ENCODE data around the gene HOXB1.
"Not testable (repeated sequence)": the region's sequence is repeated elsewhere in the genome, so short reads cannot be mapped to it uniquely, and the experiment has no call there.

HOXB1 gene

DNA sequence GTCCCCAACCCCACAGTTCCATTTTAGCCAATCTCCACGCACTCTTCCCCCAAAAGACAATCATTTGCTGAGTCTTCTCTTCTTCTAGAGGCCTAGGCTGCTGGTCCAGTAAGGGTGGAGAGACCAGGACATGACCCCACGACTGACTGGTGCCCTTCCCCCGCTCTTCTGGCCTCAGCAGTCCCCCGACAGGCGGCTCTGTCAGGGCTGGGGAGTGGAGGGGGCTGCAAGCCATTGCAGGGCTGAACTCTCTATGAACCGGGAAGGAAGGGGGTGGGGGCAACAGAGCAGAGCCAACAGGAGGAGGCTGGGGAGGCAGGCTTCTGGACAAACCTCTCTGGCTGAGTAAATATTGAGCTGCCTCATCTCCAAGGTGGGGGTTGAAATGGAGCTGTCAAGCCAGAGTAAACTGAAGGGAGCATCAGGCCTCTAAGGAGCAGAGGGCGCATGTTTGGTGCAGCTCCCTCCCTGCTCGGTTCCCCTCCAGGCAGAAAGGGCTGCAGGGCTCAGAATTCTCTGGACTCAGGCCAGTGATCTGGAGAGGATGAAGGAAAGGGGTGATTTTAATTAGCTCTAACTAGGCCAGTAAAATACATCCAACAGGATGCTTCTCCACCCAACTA lies 8.7 kb downstream of the HOXB1 start:
- FAIRE-seq (no peak), DNase-seq (ENCODE audit: insufficient read length) (no peak)
- TF ChIP-seq TAF1 (IDR thresholded peaks at IDR 0.05; ENCODE audit: borderline replicate concordance, low read depth, low read length): no peak
- TF ChIP-seq POLR2A (IDR thresholded peaks at IDR 0.05; ENCODE audit: low read depth, low read length): no peak
- no peak for TF ChIP-seq POLR2AphosphoS5 (IDR thresholded peaks at IDR 0.05; ENCODE audit: low read depth, low read length)

DNA sequence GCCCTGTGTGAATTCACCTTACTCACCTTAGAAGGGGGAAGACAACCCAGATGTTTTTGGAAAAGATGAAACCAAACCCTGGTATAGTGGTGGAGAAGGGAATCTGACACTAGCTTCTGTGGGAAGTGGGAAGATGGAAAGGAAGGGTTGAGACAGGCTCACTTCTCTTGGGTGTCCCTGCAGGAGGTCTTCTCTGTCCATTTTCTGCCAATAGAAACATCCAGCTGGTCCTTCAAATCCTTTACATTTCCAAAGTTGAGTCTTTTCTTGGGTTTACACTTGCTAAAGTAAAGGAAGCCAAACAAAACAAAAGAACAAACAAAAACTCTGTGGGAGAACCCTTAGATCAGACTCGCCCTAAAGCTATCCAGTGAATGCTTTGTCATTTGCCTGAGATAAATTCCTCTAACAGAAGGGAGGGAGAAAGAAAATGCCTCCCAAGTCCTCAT lies 10.2 kb downstream of the HOXB1 start:
- DNase-seq (ENCODE audit: insufficient read length) (no peak), FAIRE-seq (no peak)
- TF ChIP-seq TAF1 (IDR thresholded peaks at IDR 0.05; ENCODE audit: borderline replicate concordance, low read depth, low read length) (no peak), POLR2A (IDR thresholded peaks at IDR 0.05; ENCODE audit: low read depth, low read length) (no peak)

DNA sequence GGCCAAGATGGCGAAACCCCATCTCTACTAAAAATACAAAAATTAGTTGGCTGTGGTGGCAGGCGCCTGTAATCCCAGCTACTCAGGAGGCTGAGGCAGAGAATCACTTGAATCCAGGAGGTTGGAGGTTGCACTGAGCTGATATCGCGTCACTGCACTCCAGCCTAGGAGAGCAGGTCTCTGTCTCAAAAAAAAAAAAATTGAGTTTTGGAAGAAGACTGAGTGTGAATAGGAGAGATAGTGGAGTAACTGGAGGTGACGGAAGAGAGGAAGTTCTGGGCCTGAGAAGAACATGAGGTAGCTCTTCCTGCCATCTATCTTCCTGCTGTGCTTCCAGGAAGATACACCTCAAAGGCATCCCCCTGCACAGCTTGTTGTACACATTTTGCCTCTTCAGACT lies 11.4 kb downstream of the HOXB1 start:
- no peak for DNase-seq (ENCODE audit: insufficient read length)
- no peak for TF ChIP-seq POLR2AphosphoS5 (IDR thresholded peaks at IDR 0.05; ENCODE audit: low read depth, low read length)
- FAIRE-seq: no peak

DNA sequence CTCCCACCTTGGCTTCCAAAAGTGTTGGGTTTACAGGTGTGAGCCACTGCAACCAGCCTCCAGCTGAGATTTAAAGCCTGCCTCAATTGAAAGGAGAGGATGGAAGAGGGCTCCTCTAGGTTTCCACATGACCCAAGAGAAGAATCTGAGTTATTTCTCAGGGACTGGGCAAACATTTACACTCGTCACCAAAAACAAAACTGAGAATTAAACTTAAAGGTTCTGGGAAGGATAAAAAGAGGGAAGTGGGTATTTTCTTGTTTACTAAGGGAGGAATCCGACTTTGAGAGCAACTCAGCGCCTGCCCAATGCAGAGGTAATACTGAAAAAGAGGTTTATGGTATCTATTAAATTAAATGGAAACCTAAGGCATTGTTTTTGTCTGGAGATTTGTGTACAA lies 13.3 kb downstream of the HOXB1 start:
- DNase-seq (ENCODE audit: insufficient read length) (no peak), FAIRE-seq (no peak)
- TF ChIP-seq POLR2AphosphoS5 (IDR thresholded peaks at IDR 0.05; ENCODE audit: low read depth, low read length): no peak
- TF ChIP-seq TAF1 (IDR thresholded peaks at IDR 0.05; ENCODE audit: borderline replicate concordance, low read depth, low read length): no peak
- TF ChIP-seq POLR2A (IDR thresholded peaks at IDR 0.05; ENCODE audit: low read depth, low read length): no peak

DNA sequence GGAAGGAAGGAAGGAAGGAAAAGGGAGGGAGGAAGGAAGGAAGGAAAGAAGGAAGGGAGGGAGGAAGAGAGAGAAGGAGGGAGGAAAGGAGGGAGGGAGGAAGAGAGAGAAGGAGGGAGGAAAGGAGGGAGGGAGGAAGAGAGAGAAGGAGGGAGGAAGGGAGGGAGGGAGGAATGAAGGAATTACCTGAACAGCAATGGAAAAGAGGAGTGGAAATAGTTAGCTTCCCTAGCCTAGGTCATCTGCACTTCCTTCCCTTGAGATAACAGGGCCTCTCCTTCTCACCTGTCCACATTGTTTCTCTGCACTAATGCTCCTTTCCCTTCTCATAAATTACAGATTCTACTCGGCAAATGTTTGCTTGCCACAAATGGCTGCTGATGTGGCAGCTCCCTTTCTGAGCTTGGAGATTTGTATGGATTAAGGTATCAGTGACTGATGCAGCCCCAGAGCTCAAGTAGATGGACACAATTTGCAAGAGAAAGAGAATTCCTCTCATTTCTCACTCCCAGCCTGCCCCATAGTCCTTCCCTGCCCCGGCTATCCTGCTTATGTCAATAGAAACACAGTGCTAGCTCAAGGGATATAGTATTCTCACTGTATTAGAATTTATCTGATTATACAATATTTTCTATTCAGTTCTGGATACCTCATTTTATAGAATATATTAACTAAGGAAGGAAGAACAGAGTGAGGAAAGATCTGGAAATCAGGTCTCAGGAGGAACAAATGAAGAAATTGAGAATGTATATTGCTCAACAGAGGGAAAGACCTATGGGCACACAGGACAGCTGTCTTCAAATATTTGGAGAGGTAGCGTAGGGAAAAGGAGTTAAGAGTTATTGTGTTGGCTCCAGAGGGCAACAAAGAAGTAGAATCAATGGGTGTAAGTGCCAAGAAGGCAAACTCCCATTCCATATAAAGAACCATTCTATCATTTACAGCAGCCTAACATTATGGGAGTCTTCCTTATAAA lies 14.6 kb downstream of the HOXB1 start:
- no peak for TF ChIP-seq TAF1 (IDR thresholded peaks at IDR 0.05; ENCODE audit: borderline replicate concordance, low read depth, low read length)
- no peak for TF ChIP-seq POLR2A (IDR thresholded peaks at IDR 0.05; ENCODE audit: low read depth, low read length)
- no peak for TF ChIP-seq POLR2AphosphoS5 (IDR thresholded peaks at IDR 0.05; ENCODE audit: low read depth, low read length)

DNA sequence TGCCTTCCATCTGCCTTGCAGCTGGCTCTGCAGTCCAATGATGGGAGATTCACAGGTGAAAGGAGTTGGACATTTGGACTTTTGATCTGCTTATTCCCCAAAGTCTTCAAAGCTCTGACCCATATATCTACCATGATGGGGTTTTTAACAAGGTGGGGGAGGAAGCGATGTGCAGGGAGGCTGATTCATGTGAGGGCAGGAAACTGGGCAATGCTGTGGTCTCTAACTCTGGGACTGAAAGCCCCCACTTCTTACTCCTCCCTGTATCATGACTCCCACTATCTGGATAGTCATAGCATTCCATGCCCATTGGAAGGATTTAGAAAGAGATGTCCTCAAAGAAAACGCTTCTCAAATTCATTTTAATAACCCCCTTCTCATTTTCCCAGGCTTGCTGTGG lies 16.3 kb downstream of the HOXB1 start:
- TF ChIP-seq TAF1 (IDR thresholded peaks at IDR 0.05; ENCODE audit: borderline replicate concordance, low read depth, low read length) (no peak), POLR2AphosphoS5 (IDR thresholded peaks at IDR 0.05; ENCODE audit: low read depth, low read length) (no peak), POLR2A (IDR thresholded peaks at IDR 0.05; ENCODE audit: low read depth, low read length) (no peak)
- DNase-seq (ENCODE audit: insufficient read length) (no peak), FAIRE-seq (no peak)

More for the DNA sequence above, 14.6 kb downstream of the HOXB1 start:
- FAIRE-seq: no peak
- no peak for DNase-seq (ENCODE audit: insufficient read length)

DNA sequence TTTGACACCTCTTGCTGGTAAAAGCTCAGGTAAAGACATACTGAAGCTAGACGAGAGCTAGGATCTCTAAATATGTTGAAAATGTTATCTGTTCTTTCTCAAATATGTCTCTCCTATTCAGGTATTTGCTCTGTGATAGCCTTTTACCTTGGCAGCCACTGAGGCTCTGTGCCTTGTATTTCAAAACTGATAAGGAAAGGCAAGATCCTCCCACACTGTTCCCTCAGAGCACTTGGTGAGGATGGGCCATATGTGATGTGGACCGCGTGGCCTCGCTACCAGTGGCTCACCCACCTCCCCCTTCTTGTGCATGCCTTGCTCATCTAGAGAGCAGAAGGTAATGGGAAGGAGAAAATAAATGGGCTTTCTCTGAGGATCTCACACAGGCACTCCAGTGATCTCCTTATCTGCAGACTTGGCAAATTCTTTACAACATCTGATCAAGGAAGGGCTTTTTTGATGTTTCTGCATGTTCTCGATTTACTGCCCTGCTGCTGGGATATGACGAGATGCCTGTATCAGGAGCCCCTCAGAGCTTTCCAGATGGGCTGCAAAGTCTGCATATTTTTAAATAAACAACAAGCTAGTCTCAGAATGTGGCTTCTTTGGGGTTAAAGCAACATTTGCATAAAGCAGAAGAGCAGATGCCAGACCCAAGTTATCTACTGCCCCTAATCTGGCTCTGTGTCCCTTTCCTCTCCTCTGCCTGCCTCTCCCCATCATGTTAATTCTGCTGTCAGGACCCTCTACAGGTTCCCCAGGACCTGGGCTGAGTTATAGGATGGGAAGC lies 16.9 kb downstream of the HOXB1 start:
- FAIRE-seq (peak; percentile 78), DNase-seq (ENCODE audit: insufficient read length) (no peak)
- TF ChIP-seq POLR2A (IDR thresholded peaks at IDR 0.05; ENCODE audit: low read depth, low read length) (no peak), POLR2AphosphoS5 (IDR thresholded peaks at IDR 0.05; ENCODE audit: low read depth, low read length) (no peak), TAF1 (IDR thresholded peaks at IDR 0.05; ENCODE audit: borderline replicate concordance, low read depth, low read length) (no peak)

DNA sequence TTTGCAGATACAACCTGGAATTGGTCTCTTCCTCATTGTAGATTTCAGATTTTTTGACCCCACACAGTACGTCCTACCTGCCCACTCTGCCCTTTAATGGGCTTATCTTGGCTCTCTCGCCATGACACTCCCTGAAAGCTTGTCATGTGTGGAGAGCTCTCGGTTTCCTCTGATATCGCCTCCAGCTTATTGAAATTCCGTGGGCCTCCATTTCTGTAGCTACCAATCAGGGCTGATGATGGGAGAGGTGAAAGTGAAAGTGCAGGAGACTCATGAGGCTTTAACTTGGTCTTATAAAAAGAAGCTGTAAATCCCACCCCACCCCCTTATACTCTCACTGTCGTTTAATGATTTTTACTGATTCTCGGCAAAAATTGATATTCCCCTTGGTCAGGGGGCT lies 17.7 kb downstream of the HOXB1 start:
- DNase-seq (ENCODE audit: insufficient read length) (no peak), FAIRE-seq (no peak)
- TF ChIP-seq POLR2AphosphoS5 (IDR thresholded peaks at IDR 0.05; ENCODE audit: low read depth, low read length): no peak
- TF ChIP-seq POLR2A (IDR thresholded peaks at IDR 0.05; ENCODE audit: low read depth, low read length): no peak
- TF ChIP-seq TAF1 (IDR thresholded peaks at IDR 0.05; ENCODE audit: borderline replicate concordance, low read depth, low read length): no peak

DNA sequence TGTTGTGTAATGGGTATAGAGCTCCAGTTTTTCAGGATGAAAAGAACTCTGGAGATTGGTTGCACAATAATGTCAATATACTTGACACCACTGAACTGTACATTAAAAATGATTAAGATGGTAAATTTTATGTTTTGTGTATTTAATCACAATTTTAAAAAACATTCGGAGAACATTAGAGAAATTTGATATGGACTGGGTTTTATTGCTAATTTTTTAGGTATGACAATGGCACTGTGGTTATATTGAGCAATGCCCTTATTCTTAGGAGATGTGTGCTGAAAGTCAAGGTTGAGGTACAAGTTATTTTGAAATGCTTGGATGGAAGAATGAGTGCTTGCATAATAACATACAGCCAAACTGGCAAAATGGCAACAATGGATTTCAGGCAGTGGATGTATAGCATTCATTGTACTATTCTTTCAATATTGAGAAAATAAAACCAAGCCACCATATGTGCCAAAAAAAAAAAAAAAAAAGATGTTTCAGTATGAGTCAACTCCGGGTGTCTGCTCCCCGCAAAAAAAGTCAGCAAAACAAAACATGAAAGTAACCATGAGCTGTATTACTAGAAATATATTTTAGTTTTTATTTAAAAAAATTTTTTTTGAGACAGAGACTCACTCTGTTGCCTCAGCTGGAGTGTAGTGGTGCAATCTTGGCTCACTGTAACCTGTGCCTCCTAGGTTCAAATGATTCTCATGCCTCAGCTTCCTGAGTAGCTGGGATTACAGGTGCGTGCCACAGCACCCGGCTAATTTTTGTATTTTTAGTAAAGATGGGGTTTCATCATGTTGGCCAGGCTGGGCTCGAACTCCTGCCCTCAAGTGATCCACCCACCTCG lies 19.8 kb downstream of the HOXB1 start:
- TF ChIP-seq TAF1 (IDR thresholded peaks at IDR 0.05; ENCODE audit: borderline replicate concordance, low read depth, low read length) (no peak), POLR2AphosphoS5 (IDR thresholded peaks at IDR 0.05; ENCODE audit: low read depth, low read length) (no peak), POLR2A (IDR thresholded peaks at IDR 0.05; ENCODE audit: low read depth, low read length) (no peak)
- no peak for DNase-seq (ENCODE audit: insufficient read length)
- no peak for FAIRE-seq

DNA sequence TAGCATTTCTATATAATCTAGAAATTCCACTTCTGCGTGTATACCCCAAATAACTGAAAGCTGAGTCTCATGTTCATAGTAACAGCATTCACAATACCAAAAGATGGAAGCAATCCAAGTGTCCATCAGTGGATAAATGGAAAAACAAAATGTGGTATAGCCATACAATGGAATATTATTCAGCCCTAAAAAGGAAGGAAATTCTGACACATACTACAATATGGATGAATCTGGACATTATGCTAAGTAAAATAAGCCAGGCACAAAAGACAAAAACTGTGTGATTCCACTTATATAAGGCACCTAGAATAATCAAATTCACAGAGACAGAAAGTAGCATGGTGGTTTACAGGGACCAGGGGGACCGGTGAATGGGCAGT lies 20.4 kb downstream of the HOXB1 start:
- FAIRE-seq: no peak
- no peak for DNase-seq (ENCODE audit: insufficient read length)
- no peak for TF ChIP-seq POLR2AphosphoS5 (IDR thresholded peaks at IDR 0.05; ENCODE audit: low read depth, low read length)

DNA sequence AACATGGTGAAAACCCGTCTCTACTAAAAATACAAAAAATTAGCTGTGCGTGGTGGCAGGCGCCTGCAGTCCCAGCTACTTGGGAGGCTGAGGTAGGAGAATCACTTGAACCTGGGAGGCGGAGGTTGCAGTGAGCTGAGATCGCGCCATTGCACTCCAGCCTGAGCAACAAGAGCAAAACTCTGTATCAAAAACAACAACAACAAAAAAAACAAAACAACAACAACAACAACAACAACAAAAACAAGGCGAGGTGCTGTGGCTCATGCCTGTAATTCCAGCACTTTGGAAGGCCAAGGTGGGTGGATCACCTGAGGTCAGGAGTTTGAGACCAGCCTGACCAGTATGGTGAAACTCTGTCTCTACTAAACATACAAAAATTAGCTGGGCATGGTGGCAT lies 21.1 kb downstream of the HOXB1 start:
- not testable (repeated sequence) for DNase-seq (ENCODE audit: insufficient read length); FAIRE-seq

All from GM12892 (cell line).